ENCODE results near the gene LAPTM4A. TPM values are rescaled to one million over a fixed set of nuclear protein-coding genes. Genes with fewer than 3 reads are reported as not detected.
A peak's percentile ranks its signal among the peaks of the same experiment; 100 is the strongest.

The LAPTM4A gene
- total RNA-seq, 1 experiment from 2014 or later = 98.8 TPM

DNA sequence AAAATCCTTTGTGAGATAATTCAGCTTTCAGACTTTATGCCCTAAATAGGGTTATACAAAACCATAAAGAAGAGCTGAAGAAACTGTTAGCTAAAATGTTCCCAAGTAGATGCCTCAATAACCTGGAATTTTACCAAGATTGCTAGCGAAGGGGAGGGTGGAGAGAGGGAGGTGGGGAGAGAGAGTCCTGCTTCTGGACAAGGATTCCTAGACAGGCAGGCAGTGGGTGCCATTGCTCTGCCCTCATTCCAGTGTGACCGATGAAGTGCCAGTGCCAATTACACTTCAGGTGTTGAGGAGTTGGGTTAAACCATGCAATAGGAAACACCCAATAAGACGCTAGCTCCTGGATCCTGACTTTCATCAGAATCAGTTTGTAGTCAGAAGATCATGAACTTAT lies 18.1 kb downstream of the LAPTM4A start:
- in situ Hi-C loops (cut with HindIII; ENCODE audit: low sequenced_read_pairs) = no loop called here
- DNase-seq (ENCODE audit: low spot score) = no peak

DNA sequence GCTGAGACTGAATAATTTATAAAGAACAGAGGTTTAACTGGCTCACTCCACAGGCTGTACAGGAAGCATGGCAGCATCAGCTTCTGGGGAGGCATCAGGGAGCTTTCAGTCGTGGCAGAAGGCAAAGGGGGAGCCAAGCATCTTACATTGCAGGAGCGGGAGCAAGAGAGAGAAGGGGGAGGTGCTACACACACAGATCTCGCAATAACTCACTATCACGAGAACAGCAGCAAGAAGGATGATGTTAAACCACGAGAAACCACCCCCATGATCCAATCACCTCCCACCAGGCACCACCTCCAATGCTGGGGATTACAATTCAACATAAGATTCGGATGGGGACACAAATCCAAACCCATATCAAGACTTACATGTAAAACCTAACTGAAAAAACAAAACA lies 21.2 kb downstream of the LAPTM4A start:
- no peak for DNase-seq (ENCODE audit: low spot score)
- in situ Hi-C loops (cut with HindIII; ENCODE audit: low sequenced_read_pairs) = no loop called here

DNA sequence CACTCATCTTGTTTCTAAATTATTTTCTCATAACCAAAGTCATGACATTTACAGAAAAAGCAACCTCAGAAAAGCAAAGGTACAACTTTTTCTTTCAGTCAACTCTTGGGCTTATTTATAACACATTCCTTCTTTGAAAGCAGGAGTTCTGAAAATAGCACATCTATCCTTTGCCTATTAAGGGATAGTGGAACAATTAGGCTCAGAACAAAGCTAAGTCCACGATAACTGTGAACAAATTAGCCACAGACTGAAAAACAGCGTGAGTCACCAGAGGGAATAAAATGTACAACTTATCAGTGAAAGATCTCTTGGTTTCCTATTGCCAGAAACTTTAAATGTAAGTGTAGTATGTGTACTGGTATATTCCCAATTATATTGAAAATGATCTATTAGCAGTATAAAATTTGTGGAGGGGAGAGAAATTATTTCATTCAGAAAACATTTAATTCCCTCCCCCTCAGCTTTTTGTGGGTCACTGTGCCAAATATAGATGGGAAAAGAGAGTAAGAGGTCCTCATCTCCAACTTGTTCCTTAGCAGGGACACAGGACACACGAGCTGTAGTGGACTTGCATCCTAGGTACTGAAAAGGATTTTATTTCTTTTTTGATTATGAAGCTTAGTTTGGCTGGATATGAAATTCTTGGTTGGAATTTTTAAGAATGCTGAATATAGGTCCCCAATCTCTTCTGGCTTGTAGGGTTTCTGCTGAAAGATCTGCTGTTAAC lies 23.6 kb downstream of the LAPTM4A start:
- in situ Hi-C loops (cut with HindIII; ENCODE audit: low sequenced_read_pairs) = no loop called here
- DNase-seq (ENCODE audit: low spot score) = no peak

DNA sequence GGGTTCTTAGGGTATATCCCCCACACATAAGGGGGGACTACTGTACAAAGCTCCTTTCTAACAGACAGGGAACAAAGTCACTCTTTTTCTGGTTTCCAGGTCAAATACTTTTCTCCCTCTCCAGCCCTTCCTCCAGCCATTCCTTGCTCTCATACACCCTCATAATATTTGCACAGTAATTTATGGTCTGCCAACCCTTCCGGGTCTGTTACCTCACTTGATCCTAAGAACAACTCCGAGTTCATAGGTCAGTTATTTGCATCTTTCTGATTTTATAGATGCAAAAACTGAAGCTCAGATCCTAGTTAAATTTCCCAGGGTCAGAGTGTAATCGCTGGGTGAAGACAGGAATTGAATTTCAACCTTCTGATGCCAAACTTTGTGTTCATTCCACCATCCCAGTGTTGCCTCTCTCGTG lies 24.2 kb downstream of the LAPTM4A start:
- in situ Hi-C loops (cut with HindIII; ENCODE audit: low sequenced_read_pairs) = no loop called here
- DNase-seq (ENCODE audit: low spot score) = no peak

DNA sequence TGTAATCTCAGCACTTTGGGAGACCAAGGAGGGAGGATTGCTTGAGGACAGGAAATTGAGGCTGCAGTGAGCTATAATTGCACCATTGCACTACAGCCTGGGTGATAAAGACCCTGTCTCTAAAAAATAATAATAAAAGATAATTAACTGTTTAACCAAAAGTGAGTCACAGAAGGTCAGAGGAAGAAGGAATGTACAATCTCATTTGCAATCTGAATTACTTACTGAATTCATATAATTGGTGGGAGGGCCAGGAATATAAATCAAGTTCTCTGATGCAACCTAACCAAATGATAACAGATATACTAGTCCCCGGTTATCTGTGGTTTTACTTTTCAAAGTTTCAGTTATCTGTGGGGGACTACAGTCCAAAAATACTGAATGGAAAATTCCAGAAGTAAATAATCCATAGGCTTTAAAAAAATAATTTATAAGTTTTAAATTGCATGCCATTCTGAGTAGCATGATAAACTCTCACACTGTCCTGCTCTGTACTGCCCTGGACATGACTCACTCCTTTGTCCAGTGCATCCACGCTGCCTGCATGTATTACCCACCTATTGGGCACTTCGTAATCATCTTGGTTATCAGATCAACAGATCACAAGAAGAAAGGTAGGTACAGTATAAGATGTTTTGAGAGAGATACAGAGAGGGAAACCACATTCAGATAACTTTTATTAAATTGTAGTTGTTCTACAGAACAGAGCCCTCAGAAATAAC lies 26.2 kb downstream of the LAPTM4A start:
- in situ Hi-C loops (cut with HindIII; ENCODE audit: low sequenced_read_pairs) = no loop called here
- no peak for DNase-seq (ENCODE audit: low spot score)

DNA sequence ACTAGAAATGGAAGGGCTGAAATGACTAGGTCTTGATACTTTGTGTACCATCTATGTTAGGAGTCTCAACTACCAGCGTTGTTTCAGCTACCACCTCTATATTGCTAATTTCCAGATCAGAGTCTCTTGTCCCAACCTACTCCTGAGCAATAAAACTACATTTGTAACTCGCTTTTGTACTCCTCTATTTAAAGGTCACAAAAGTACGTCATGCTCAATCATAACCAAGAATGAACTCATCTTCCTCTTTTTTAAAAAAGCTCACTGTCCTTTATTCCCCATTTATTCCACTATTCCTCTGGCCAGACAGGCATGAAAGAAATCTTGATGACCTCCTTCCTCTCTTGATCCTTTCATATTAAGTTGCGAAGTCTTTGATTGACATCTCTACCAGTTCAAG lies 27.7 kb downstream of the LAPTM4A start:
- in situ Hi-C loops (cut with HindIII; ENCODE audit: low sequenced_read_pairs) = no loop called here
- DNase-seq (ENCODE audit: low spot score) = no peak

DNA sequence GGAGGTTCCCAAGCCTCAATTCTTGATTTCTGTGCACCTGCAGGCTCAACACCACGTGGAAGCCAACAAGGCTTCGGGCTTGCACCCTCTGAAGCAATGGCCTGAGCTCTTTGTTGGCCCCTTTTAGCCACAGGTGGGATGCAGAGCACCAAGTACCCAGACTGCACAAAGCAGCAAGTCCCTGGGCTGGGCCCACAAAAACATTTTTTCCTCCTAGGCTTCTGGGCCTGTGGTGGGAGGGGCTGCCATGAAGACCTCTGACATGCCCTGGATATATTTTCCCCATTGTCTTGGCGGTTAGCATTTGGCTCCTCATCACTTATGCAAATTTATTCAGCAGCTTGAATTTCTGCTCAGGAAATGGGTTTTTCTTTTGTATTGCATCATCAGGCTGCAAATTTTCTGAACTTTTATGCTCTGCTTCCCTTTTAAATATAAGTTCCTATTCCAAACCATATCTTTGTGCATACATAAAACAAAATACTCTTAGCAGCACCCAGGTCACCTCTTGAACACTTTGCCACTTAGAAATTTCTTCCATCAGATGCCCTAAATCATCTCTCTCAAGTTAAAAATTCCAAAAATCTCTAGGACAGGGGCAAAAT lies 29.9 kb downstream of the LAPTM4A start:
- DNase-seq (ENCODE audit: low spot score) = no peak
- in situ Hi-C loops (cut with HindIII; ENCODE audit: low sequenced_read_pairs) = no loop called here

DNA sequence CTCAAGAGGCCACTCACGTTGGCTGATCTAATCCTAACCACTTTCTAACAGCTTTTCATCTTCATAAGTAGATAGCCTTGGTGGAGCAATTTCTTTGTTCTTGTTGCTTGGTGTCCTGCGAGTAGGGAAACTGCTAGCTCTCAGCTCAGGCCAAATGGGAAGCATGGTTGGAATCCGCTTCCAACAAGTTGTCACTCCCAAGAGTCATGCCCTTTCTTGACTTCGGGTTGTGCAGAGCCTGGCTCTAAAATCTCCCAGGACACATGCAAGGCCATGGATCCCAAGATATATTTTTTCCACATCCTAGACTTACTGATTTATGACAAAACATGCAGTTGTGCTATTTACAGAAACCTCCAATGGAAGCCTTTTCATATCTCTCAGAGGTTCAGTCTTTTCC lies 31.7 kb downstream of the LAPTM4A start:
- DNase-seq (ENCODE audit: low spot score) = no peak
- in situ Hi-C loops (cut with HindIII; ENCODE audit: low sequenced_read_pairs) = no loop called here

DNA sequence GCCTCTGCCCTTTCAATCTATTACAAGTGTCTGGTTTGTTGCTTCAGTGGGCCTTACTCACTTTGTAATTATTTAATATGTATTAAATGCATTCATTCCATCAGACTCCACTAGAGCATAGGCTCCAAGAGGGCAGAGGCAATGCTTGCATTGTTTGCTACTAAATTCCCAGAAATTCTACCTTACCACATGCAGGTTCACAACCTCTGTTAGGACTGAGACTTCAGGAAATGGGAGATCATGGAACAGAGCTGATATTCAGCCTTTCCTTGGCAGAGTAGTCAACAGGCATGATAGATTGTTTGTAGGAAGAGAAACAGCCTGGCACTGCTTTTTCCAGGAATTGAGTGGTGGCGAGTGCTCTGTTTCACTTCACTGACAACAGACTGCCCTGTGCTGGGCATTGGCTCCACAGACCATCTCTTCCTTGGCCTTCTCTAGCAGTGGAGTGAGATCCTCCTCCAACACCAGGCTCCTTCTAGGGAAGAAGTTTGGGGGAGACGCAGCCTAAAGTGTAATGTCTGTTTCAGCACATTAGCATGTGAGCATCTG lies 32.8 kb downstream of the LAPTM4A start:
- no peak for DNase-seq (ENCODE audit: low spot score)
- in situ Hi-C loops (cut with HindIII; ENCODE audit: low sequenced_read_pairs) = no loop called here

DNA sequence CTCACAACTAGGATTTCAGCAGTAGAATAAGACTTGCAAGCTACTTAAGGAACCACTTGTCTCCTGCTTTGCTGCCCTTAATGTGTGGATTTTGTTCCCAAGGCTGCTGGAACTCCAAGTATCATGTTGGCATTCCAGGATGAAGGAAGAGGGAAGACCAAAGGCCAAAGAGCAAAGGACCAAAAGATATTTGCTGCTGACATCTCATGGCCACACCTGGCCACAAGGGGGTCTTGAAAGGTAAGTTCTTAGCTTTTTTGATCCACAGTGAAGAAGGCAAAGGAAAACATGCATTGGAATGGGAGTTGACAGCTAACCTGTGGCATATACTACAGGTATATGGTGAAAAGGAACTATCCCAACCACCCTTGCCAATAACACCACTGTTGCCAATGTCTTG lies 35.1 kb downstream of the LAPTM4A start:
- in situ Hi-C loops (cut with HindIII; ENCODE audit: low sequenced_read_pairs) = no loop called here

DNA sequence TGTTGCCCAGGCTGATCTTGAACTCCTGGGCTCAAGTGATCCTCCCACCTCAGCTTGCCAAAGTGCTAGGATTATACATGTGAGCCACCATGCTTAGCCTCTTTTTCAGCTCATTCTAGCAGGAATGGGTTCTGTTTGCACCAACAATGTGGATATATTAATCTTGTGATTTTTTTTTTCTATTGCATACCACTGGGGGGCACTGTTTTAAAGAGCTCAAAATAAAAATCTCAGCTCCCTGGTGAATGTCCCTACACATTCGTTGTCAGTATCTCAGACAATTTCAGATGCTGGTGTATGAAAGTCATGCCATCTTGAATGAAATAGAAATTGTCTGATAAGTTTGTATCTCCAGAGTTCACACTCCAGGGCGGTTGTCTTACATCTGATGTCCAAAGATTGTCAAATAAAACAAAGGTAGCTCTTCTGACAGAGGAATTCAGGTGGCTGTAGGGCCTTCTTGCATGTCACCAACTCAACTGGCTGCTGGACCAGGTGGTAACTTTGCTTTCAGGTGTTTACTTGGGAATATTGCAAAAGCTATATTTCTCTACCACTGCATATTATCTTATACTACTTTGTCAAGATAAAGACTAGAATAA lies 35.8 kb downstream of the LAPTM4A start:
- in situ Hi-C loops (cut with HindIII; ENCODE audit: low sequenced_read_pairs) = no loop called here
- peak; percentile 69 for DNase-seq (ENCODE audit: low spot score)

More for the DNA sequence above, 35.1 kb downstream of the LAPTM4A start:
- DNase-seq (ENCODE audit: low spot score) = no peak

DNA sequence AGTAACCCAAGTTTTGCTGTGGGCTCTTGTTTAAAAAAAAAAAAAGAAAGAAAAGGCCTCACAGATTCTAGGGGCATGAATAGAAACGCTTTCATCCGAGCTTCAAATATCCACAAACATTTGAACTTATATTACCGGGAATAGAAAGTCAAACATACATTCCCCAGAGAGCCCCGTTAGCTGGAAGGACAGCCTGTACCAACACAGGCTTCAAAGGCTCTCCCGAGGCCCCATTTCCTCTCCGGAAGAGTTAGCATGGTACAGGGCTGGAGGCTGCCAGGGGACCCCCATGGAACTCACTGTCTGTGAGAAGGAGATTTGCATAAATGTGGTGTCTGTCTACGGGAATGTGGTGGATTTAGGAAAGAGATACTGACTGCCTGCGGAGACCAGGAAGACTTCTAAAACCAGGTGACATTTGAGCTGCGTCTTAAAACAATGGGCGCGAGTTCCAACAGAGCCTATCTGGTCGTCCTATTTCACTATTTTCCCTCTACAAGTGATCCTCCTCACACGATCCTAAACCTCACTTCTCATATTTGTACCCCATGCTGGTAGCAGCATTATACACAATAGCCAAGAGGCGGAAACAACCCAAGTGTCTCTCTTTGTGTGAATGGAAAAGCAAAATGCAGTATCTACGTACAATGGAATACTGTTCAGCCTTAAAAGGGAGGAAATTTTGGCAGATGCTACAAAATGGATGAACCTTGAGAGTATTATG lies 38.1 kb downstream of the LAPTM4A start:
- in situ Hi-C loops (cut with HindIII; ENCODE audit: low sequenced_read_pairs) = no loop called here
- no peak for DNase-seq (ENCODE audit: low spot score)

DNA sequence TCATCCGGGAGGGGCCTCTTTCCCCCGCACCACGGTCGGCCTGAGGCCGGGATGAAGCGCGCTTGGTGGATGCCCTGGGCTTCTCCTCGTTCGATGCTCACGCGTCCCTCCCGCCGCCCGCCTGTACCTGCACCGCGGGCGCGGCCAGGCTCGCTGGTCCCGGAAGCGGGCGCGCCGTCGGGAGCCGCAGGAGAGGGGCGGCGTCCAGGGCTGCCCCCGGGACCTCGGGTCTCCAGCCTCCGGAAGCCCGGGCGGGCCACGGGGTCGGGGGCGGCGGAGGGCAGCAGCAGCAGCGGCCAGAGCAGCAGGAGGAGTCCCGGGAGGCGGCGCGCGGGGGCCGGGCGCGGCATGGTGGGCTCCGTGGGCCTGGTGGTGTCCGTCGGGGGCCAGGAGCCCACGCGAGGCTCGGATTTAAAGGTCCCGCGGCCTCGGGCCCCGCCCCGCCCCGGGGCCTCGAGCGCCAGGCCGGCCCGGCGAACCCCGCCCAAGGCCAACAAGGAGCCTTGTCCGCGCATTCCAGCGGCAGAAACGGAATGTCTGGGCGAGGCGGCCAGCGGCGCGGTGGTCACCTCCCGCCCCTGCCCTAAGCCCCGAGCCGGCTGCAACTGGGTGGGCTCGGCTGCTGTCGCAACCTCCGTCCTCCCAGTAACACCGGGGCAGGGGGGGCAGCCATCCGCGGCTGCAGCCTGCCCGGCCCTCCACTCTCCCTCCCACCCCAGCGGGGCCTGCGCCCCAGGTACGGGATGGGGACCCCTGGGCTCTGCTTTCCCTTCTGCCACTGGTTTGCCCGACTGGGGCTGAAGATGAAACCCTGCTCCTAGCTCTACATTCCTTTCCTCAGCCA lies 38.9 kb downstream of the LAPTM4A start, which contains the start of gene MATN3:
TSS of gene MATN3 (minus strand) at position 387 of the 844 bp plus-strand sequence. CDS start at position 350, 37 bp downstream.
- in situ Hi-C loops (cut with HindIII; ENCODE audit: low sequenced_read_pairs) = no loop called here
- DNase-seq (ENCODE audit: low spot score) = no peak

DNA sequence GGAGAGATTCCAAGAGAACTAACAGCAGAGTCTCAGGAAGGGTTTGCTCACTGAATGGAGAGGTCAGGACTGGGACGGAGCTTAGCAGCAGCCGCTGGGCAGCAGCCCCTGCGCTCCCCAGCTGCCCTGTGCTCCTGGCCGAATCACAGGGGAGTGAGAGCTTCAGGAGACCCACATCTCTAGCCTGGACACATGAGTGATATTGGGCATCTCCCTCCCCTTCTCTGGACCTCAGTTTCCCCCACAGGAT lies 39.5 kb downstream of the LAPTM4A start:
- no peak for DNase-seq (ENCODE audit: low spot score)
- in situ Hi-C loops (cut with HindIII; ENCODE audit: low sequenced_read_pairs) = no loop called here

DNA sequence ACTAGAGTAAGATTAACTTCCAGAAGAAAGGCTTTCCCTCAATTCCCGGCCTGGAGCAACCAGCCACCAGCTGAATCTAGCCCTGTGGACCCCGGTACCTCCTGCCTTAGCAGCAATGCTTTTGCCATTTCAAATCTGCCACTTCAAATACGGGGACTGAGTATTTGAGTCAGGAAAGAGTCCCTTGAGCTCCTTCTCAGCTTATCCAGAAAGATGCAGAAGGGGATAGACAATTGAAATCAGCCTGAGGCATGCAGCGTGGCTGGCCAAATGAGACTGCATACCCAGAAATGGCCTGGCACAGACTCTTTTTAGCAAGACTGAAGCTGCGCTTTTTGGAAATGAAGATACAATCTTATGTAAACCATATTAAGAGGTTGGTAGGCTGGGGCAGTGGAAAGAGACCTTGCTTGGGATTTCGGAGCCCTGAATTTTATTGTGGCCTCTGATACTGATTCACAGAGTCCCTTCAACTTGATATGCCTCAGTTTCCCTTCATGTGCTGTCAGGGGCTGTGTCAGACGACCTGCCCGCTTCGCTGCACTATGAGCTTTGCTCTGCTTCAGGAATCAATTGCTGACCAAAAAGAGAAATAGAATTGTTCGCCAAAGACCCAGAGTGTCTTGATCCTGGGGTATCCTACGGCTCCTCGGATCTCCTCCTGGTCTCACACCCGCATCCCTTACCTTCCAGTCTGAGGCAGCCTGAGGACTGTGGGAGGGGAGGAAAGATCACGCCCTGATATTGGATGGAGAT lies 40.0 kb downstream of the LAPTM4A start:
- in situ Hi-C loops (cut with HindIII; ENCODE audit: low sequenced_read_pairs) = no loop called here
- DNase-seq (ENCODE audit: low spot score) = no peak

DNA sequence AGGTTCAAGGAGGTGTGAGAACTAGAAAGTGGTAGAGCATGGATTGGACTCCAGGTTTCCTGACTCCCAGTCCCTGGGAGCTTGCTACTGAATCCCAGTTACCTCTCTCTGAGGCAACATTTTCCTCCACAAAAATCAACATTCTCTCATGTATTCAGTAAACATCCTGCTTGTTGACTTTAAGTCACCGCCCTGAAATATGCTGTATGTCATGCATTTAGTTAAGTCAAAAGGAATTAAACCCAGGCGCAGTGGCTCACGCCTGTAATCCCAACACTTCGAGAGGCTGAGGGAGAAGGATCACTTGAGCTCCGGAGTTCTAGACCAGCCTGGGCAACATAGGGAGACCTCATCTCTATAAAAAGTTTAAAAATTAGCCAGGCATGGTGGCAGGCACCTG lies 42.7 kb downstream of the LAPTM4A start:
- in situ Hi-C loops (cut with HindIII; ENCODE audit: low sequenced_read_pairs) = no loop called here

DNA sequence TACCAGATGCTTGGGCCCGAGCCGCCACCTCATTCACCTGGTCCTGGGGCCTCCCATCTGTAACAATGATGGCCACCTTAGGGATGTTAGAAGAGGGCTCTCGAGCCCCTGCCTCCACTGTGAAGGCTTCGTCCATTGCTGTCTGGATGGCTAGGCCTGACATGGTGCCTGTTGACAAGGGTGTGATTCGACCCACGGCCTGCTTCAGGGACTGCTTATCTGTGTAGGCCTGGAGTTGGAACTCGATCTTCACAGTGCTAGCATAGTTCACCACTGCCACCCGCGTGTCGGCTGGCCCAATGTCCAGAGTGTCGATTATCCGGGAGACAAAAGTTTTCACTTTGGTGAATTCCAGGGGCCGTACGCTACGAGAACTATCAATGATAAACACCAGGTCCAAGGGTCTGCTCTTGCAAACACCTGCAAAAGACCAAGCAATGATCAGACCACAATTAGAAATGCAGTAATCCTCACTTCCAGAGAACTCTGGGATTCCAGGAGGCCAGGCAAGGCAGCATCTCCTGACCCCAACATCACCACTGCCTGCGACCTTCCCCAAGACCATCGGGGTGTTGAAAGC lies 45.4 kb downstream of the LAPTM4A start:
- in situ Hi-C loops (cut with HindIII; ENCODE audit: low sequenced_read_pairs) = no loop called here
- no peak for DNase-seq (ENCODE audit: low spot score)

More for the DNA sequence above, 42.7 kb downstream of the LAPTM4A start:
- DNase-seq (ENCODE audit: low spot score) = no peak
